Measurements from ENCODE around the gene HES5. TPM values are rescaled to one million over a fixed set of nuclear protein-coding genes. Genes with fewer than 3 reads are reported as not detected.

The HES5 gene
- total RNA-seq, 1 experiment from 2014 or later, result not detected

DNA sequence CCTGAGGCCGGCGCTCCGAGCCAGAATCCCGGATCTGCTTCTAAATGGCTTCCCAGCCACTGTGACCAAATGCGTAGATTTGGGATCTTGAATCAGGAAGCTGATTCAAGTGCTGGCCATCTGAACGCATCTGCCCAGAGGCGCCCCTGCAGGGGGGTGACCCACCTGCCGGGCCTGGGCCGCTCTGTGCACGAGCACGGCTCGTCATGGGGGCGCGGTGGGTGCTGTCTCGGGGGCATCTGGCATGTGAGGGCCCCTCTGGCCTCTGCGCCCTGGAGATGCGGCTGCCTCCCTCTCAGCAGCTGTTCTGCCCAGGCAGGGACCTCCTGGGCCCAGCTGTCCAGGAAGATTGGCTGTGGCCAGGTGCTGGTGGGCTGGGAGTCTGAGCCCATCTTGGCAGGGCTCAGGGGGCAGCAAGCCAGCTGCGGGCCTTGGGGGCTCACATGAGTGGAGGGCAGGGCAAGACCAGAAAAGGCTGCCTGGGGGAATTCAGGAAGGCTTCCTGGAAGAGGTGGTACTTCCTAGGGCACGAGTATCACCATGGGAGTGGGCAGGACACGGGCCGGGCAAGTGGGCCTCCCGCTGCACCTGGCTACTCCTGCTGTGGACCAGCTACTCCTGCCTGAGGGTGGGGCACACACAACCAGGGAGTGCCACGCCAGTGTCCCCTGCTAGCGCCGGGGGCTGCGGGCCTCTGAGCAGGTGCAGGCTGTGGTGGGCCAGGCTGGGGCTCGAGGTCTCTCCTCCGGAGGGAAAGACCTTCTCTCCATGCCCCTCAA, 28.8 kb downstream of the HES5 start:
- H3K9me3 ChIP-seq (replicated peaks), result no peaks in the 10 kb centered on the region
- peak overlapping the region; percentile 14; the same call in 1 of the 2 replicates for H3K4me3 ChIP-seq
- no peaks in the 10 kb centered on the region for H3K36me3 ChIP-seq
- peaks cover 60% of the 10 kb centered on the region for H3K4me1 ChIP-seq
- DNase-seq, result peak; percentile 93 to 95
- peak overlapping the region; percentile 68 for H3K27ac ChIP-seq
- H3K27me3 ChIP-seq, result peaks cover 2% of the 10 kb centered on the region; the same call in 1 of the 2 replicates

- DNase-seq, result peak; percentile 52 to 53
- H3K36me3 ChIP-seq, result no peaks in the 10 kb centered on the region
- H3K27ac ChIP-seq, result peak overlapping the region; percentile 68
- H3K4me1 ChIP-seq, result peaks cover 49% of the 10 kb centered on the region
- H3K4me3 ChIP-seq, result no peak overlapping the region
- H3K9me3 ChIP-seq (replicated peaks), result no peaks in the 10 kb centered on the region
- H3K27me3 ChIP-seq, result peaks cover 10% of the 10 kb centered on the region
These were observed 30.0 kb downstream of the HES5 start for GRCh38 chr1:2499986-2500596.

- peaks cover 11% of the 10 kb centered on the region for H3K27me3 ChIP-seq
- no peak overlapping the region for H3K27ac ChIP-seq
- H3K9me3 ChIP-seq (replicated peaks), result no peaks in the 10 kb centered on the region
These were observed 30.8 kb downstream of the HES5 start for GRCh38 chr1:2499260-2499659.

GRCh38 chr1:2498648-2499047, 31.4 kb downstream of the HES5 start:
- Histone ChIP-seq H3K36me3 (no peaks in the 10 kb centered on the region), H3K27ac (no peak overlapping the region), H3K4me3 (no peak overlapping the region), H3K27me3 (peaks cover 17% of the 10 kb centered on the region), H3K9me3 (replicated peaks) (no peaks in the 10 kb centered on the region), H3K4me1 (peaks cover 43% of the 10 kb centered on the region)
- DNase-seq, result no peak

More at GRCh38 chr1:2499260-2499659, 30.8 kb downstream of the HES5 start:
- Histone ChIP-seq H3K4me1 (peaks cover 44% of the 10 kb centered on the region), H3K36me3 (no peaks in the 10 kb centered on the region), H3K4me3 (no peak overlapping the region)
- DNase-seq, result no peak

- Histone ChIP-seq H3K36me3 (no peaks in the 10 kb centered on the region), H3K27ac (no peak overlapping the region), H3K27me3 (peaks cover 23% of the 10 kb centered on the region), H3K4me1 (peaks cover 37% of the 10 kb centered on the region), H3K9me3 (replicated peaks) (no peaks in the 10 kb centered on the region), H3K4me3 (no peak overlapping the region)
- DNase-seq, result no peak
These were observed 32.2 kb downstream of the HES5 start for GRCh38 chr1:2497891-2498290.

DNA sequence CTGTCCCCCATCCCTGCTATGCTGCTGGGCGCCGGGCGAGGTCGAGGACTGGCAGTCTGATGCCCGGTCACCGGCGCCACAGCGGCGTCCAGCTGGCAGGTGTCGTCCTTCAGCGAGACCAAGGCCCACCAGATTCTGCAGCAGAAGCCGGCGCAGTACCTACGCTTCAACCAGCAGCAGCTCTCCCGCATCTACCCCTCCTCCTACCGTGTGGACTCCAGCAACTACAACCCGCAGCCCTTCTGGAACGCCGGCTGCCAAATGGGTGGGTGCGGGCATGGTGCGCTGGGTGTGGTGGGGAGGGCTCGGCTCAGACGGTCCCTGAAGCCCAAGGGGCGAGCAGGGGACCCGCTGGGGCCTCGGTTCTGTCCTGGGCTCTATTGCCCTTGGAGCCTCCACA, 33.3 kb downstream of the HES5 start:
- Histone ChIP-seq H3K36me3 (no peaks in the 10 kb centered on the region), H3K9me3 (replicated peaks) (no peaks in the 10 kb centered on the region), H3K4me1 (peaks cover 29% of the 10 kb centered on the region), H3K27ac (no peak overlapping the region), H3K27me3 (peaks cover 26% of the 10 kb centered on the region), H3K4me3 (no peak overlapping the region)
- DNase-seq, result no peak

DNA sequence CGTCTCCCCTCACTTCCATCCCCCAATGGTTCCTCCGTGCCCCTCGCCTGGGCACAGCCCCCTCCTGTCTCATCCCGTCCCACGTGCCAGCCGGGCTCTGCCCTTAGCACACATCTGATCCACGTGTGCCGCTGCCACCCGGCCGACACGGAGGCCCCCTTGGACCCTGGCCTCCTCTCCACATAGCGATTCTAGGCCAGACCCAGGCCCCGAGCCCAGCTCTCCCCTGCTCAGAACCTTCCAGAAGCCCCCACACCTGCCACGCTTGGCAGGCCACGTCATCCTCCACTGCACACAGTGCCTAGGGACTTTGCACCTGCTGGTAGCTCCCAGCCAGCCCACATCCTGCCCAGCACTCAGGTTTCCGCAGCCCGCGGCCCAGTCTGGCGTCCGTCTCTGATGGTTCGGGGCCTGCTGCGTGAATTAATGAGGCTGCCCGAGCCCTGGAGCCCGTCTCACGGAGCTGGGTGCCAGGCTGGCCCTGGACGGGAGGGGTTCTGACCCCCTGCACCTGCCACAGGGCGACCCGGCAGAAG, 33.9 kb downstream of the HES5 start:
- H3K4me3 ChIP-seq, result no peak overlapping the region
- H3K4me1 ChIP-seq, result peaks cover 24% of the 10 kb centered on the region
- peaks cover 30% of the 10 kb centered on the region for H3K27me3 ChIP-seq
- H3K36me3 ChIP-seq, result no peaks in the 10 kb centered on the region
- H3K27ac ChIP-seq, result no peak overlapping the region
- H3K9me3 ChIP-seq (replicated peaks), result no peaks in the 10 kb centered on the region
- DNase-seq, result peak in 1 of 2 experiments; percentile 53

GRCh38 chr1:2495546-2495945, 34.5 kb downstream of the HES5 start:
- H3K4me3 ChIP-seq, result no peak overlapping the region
- H3K9me3 ChIP-seq (replicated peaks), result no peaks in the 10 kb centered on the region
- H3K27me3 ChIP-seq, result peaks cover 36% of the 10 kb centered on the region

GRCh38 chr1:2495026-2495425, 35.0 kb downstream of the HES5 start:
- DNase-seq, result no peak
- no peak overlapping the region for H3K4me3 ChIP-seq
- H3K36me3 ChIP-seq, result no peaks in the 10 kb centered on the region
- H3K27me3 ChIP-seq, result peaks cover 41% of the 10 kb centered on the region
- peaks cover 14% of the 10 kb centered on the region for H3K4me1 ChIP-seq
- H3K9me3 ChIP-seq (replicated peaks), result no peaks in the 10 kb centered on the region
- H3K27ac ChIP-seq, result no peak overlapping the region

More at GRCh38 chr1:2495546-2495945, 34.5 kb downstream of the HES5 start:
- Histone ChIP-seq H3K4me1 (peaks cover 19% of the 10 kb centered on the region), H3K27ac (no peak overlapping the region), H3K36me3 (no peaks in the 10 kb centered on the region)
- DNase-seq, result no peak

- peak in 1 of 2 experiments; percentile 47 for DNase-seq
- peaks cover 41% of the 10 kb centered on the region for H3K27me3 ChIP-seq
- no peak overlapping the region for H3K27ac ChIP-seq
- no peaks in the 10 kb centered on the region for H3K36me3 ChIP-seq
- peaks cover 7% of the 10 kb centered on the region; the same call in 1 of the 2 replicates for H3K4me1 ChIP-seq
- no peaks in the 10 kb centered on the region for H3K9me3 ChIP-seq (replicated peaks)
- no peak overlapping the region for H3K4me3 ChIP-seq
These were observed 35.8 kb downstream of the HES5 start for GRCh38 chr1:2494323-2494693.

DNA sequence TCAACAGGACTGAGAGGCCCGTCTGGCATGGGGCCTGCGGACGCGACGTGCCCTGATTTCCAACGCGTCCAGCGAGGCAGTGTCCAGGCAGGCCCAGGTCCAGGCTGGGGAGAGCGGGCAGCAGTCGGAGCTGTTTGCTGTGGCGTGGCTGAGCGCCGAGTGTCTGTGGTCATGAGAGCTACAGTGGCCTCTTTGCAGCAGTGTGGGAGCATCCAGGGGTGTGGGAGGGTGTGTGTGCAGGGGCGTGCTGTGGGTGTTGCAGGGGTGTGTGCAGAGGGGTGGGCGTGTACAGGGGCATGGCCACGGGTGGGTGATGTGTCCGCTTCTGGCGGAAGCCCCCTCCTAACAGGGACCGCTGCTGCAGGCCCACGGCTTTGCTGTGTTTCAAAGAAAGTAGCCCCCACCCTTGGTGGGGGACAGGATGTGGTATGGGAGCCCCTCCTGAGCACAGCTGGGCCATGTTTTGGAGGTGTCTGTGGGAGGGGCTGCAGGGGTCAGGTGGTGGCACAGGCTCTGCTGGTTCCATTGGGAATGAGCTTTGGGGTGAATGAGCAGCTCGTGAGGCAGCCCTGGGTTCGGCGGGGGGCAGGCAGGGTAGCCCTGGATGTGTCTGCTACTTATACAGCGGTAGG, 36.3 kb downstream of the HES5 start:
- peaks cover 41% of the 10 kb centered on the region for H3K27me3 ChIP-seq
- H3K36me3 ChIP-seq, result no peaks in the 10 kb centered on the region
- H3K4me3 ChIP-seq, result no peak overlapping the region
- DNase-seq, result no peak
- peaks cover 5% of the 10 kb centered on the region; the same call in 1 of the 2 replicates for H3K4me1 ChIP-seq
- H3K27ac ChIP-seq, result no peak overlapping the region
- H3K9me3 ChIP-seq (replicated peaks), result peaks cover under 1% of the 10 kb centered on the region; the same call in 1 of the 2 replicates

DNA sequence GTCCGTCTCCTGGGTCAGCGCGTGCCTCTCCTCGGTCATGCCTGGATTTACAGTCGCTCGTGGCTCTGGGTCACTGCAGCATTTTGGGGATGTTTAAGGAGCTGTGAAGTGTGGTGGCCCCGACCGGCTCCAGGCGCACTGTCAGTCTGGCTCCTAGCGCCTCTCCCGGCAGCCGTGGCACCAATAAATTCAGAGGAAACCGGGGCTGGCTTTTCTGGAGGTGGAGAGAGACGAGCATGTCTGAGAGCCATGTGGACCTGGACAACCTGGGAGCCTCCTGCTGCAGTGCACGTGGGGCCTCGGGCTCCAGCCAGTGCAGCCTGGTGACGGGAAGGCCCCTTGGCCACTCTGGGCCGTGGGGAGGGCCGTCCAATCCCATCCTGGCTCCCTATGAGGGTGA, 36.8 kb downstream of the HES5 start:
- Histone ChIP-seq H3K4me3 (no peak overlapping the region), H3K36me3 (no peaks in the 10 kb centered on the region), H3K27me3 (peaks cover 41% of the 10 kb centered on the region), H3K9me3 (replicated peaks) (peaks cover 6% of the 10 kb centered on the region), H3K4me1 (peaks cover 5% of the 10 kb centered on the region; the same call in 1 of the 2 replicates), H3K27ac (no peak overlapping the region)
- no peak for DNase-seq

DNA sequence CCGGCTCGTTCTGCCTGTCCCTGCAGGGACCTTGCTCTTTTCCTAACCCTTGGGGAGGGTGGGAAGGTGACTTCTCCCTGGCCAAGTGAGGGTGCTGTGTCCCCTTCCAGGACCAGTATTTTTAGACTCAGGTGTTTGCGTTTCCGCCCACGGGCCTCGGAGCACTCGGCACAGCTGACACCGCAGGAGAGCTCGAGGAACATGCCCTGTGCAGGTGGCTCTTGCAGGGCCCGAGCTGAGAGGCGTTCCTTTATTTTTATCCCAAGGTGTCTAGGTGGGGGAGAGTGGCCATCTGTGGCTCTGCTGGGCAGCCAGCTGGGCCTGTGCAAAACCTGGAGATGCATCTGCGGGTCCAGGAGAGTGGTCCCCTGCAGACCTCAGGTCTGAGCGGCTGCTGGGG, 38.0 kb downstream of the HES5 start:
- DNase-seq, result no peak
- Histone ChIP-seq H3K9me3 (replicated peaks) (peaks cover 6% of the 10 kb centered on the region), H3K27ac (no peak overlapping the region), H3K4me1 (peaks cover 5% of the 10 kb centered on the region; the same call in 1 of the 2 replicates), H3K36me3 (no peaks in the 10 kb centered on the region), H3K27me3 (peaks cover 41% of the 10 kb centered on the region), H3K4me3 (no peak overlapping the region)

DNA sequence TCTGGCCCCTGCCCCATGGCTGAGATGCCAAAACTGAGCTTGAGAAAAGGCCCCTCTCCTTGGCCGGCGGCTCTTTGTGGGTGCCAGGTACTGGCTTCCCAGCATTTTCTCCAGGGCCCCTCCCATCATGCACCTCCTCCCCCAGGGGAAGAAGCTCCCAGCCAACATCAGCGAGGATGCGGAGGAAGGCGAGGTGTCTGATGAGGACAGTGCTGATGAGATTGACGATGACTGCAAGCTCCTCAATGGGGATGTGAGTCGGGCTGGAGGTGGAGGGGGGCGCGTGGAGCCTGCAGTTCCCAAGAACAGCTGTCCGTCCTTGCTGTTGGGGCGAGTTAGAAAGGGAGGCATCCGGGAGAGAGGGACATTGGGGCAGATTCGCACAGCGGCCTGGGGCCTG, 40.4 kb downstream of the HES5 start:
- no peak overlapping the region for H3K4me3 ChIP-seq
- peaks cover 33% of the 10 kb centered on the region for H3K27me3 ChIP-seq
- DNase-seq, result no peak
- no peaks in the 10 kb centered on the region for H3K36me3 ChIP-seq
- H3K9me3 ChIP-seq (replicated peaks), result peaks cover 6% of the 10 kb centered on the region
- H3K4me1 ChIP-seq, result peaks cover 5% of the 10 kb centered on the region; the same call in 1 of the 2 replicates
- H3K27ac ChIP-seq, result no peak overlapping the region

DNA sequence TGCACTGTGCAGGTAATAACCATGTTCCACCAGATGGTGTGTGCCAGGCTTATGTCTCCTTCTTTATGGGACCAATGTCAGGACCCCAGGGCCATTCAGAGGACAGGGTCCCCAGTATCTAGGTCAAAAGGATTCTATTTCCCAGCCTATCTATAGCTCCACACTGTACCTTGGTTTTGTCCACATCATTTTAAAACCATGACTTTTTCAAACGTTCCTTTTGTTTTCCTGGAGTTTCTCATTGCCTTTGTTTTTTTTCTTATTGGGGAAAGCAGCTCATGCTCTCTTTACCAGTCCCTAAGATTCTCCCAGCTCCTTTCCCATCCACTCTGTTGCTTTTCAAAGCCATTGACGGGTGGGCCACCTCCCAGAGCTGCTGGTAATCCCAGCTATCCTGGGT, 41.4 kb downstream of the HES5 start:
- Histone ChIP-seq H3K4me3 (no peak overlapping the region), H3K36me3 (no peaks in the 10 kb centered on the region), H3K27me3 (peaks cover 26% of the 10 kb centered on the region), H3K9me3 (replicated peaks) (peaks cover 6% of the 10 kb centered on the region), H3K4me1 (no peaks in the 10 kb centered on the region), H3K27ac (no peak overlapping the region)
- no peak for DNase-seq

All from SJCRH30 (cell line).